Body of pancreas (tissue), 4 donors: Measurements from ENCODE around the gene SLC24A4. TPM values are rescaled to one million over a fixed set of nuclear protein-coding genes. Genes with fewer than 3 reads are reported as not detected.
A peak's percentile ranks its signal among the peaks of the same experiment; 100 is the strongest.

ENCODE experiments used
- ATAC-seq: fragments of 150-250 bp; one replicate; pipeline ENCODE4 v1.9.1; 2016
- DNase-seq, 4 donors: peaks; one replicate each; pipeline ENCODE4 v3.0.0-alpha.2; 2019
- H3K27ac ChIP-seq, 4 donors: fragments of 200-600 bp; sonication (generic); 1 replicate in 3 of 4; 2 replicates in 1 of 4; pipeline versions ENCODE4 v1.5.1 to v1.6.1; 2016 to 2019; ENCODE audit warnings: mild to moderate bottlenecking in 1 of 4, mixed read lengths in 1 of 4, moderate library complexity in 1 of 4
- H3K27me3 ChIP-seq, 2 donors: fragments of 200-600 bp; sonication (generic); one replicate each; pipeline ENCODE4 v1.6.0; 2016; ENCODE audit warnings: mild to moderate bottlenecking in 1 of 2
- H3K36me3 ChIP-seq, 2 donors: fragments of 200-600 bp; sonication (generic); replicated peaks in 1 of 2; 2 replicates each; pipeline ENCODE4 v1.5.1; 2016; ENCODE audit warnings: low read depth in 2 of 2; ENCODE audit not compliant: insufficient read depth in 1 of 2
- H3K4me1 ChIP-seq: fragments of 200-600 bp; sonication (generic); one replicate; pipeline ENCODE4 v1.6.0; 2016
- H3K4me3 ChIP-seq, 2 donors: fragments of 200-600 bp; sonication (generic); 1 replicate in 1 of 2; 2 replicates in 1 of 2; pipeline ENCODE4 v1.5.1; 2016 to 2019
- H3K9me3 ChIP-seq, 3 donors: fragments of 200-600 bp; sonication (generic); 1 replicate in 2 of 3; 2 replicates in 1 of 3; pipeline ENCODE4 v1.5.1; 2016
- POLR2A ChIP-seq, 3 donors: fragments of 450-650 bp; IDR thresholded peaks; one replicate each; pipeline ENCODE4 v1.6.1; 2016; ENCODE audit warnings: antibody characterized with exemption in 3 of 3, mild to moderate bottlenecking in 2 of 3
- WGBS, 2 donors: methylation state at CpG; one replicate each; pipeline ENCODE4 v1.1.5; 2017; 5-methylcytosine and 5-hydroxymethylcytosine counted together
- intact Hi-C: fragments of 100-400 bp; cut with DNase I; formaldehyde crosslinking; loops from one replicate; pipeline ENCODE4 v1.15.1; 2023
- total RNA-seq, 2 donors: library from RNA; depleted of rRNA; stranded (reverse); fragments of >200 nt; gene quantifications; one replicate each; pipeline ENCODE4 v1.1.0, GENCODE V29; 2016
- TF ChIP-seq, protein P1 (sequence below), 7 experiments: fragments of 450-650 bp in 4 of 7; fragments of 200-600 bp in 3 of 7; sonication (generic) in 3 of 7; IDR thresholded peaks; one replicate each; pipeline ENCODE4 v1.5.1; 2016 to 2019; ENCODE audit warnings: antibody characterized with exemption in 7 of 7

The SLC24A4 gene
- total RNA-seq, 2 donors from 2014 or later, result 0.26 TPM; not detected in 1

DNA sequence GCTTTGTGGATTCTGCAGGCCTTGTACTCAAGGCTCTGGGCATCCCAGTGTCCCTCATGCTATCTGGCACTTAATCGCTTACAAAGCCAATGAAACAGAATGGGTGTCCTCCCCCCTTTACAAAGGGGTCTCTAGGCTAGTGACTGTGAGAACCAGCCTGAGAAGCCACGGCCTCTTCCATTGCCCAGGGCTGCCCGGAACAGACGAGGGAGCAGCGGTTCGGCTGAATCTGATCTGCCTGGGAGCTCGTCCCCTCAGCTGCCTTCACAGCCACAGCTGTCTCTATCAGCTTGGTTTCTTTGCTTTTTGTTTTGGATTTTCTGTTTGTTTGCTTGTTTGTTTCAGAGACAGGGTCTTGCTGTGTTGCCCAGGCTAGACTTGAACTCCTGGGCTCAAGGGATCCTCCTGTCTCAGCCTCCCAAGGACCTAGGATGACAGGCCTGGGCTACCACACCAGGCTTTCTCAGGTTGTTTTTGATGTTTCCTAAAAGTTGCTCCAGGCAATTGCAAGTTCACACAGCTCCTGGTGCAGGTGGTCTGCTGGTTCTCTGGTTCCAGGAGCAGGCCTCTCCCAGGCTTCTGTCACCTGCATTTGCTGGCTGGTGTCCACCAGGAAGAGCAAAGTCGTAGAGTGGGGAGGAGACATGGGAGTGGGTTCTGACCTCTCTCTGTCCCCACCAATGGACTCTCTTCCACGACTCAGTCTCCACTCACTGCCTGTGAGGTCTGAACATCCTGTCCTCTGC is 179.7 kb downstream of the SLC24A4 start:
- intact Hi-C loops, result no loop called here
- TF ChIP-seq POLR2A (IDR thresholded peaks at IDR 0.05), result no peak
- TF ChIP-seq, protein P1, sequence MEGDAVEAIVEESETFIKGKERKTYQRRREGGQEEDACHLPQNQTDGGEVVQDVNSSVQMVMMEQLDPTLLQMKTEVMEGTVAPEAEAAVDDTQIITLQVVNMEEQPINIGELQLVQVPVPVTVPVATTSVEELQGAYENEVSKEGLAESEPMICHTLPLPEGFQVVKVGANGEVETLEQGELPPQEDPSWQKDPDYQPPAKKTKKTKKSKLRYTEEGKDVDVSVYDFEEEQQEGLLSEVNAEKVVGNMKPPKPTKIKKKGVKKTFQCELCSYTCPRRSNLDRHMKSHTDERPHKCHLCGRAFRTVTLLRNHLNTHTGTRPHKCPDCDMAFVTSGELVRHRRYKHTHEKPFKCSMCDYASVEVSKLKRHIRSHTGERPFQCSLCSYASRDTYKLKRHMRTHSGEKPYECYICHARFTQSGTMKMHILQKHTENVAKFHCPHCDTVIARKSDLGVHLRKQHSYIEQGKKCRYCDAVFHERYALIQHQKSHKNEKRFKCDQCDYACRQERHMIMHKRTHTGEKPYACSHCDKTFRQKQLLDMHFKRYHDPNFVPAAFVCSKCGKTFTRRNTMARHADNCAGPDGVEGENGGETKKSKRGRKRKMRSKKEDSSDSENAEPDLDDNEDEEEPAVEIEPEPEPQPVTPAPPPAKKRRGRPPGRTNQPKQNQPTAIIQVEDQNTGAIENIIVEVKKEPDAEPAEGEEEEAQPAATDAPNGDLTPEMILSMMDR (IDR thresholded peaks at IDR 0.05), result no peak

DNA sequence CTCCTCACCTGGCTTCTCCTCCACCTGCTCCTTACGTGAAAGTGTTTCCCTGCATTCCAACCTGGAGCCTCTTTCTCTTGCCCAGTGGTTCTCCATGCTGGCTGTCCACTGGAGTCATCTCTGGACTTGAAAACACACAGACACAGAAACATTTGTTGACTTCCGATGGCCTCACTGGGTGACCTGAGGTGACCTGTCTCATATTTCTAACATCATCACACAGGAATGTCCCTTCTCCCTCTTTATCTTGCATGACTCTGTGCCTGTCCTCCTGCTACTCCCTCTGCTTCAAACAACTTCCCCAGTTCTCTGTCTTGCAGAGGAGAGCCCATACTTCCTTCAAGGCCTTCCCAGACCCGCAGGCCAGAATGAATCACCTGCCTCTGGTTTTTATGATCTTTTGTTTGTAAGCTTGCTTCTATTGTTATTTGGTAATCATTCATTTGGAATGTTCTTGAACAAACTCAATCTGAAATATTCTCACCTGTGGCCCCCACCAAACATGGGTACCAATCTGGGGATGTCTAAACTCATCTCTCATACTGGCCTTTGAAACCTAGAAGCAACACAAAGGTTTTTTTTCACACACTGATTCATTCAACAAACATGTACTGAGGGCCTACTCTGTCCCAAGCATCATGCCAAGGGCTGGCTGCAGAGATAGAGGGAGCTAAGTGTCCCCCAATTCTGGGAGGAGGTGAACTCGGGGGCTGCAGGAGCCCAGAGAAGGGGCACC is 181.0 kb downstream of the SLC24A4 start:
- no peak overlapping the region for H3K27ac ChIP-seq

More for the DNA sequence above, 179.7 kb downstream of the SLC24A4 start:
- no peak for ATAC-seq
- 84 to 85% methylated on average over 9 of the region's 9 CpGs for WGBS, 2 donors
- Histone ChIP-seq H3K4me1 (no peaks in the 10 kb centered on the region), H3K4me3 (no peak overlapping the region), H3K27ac (no peak overlapping the region), H3K9me3 (no peaks in the 10 kb centered on the region), H3K27me3 (no peaks in the 10 kb centered on the region), H3K36me3 (no peaks in the 10 kb centered on the region)
- no peak for DNase-seq

DNA sequence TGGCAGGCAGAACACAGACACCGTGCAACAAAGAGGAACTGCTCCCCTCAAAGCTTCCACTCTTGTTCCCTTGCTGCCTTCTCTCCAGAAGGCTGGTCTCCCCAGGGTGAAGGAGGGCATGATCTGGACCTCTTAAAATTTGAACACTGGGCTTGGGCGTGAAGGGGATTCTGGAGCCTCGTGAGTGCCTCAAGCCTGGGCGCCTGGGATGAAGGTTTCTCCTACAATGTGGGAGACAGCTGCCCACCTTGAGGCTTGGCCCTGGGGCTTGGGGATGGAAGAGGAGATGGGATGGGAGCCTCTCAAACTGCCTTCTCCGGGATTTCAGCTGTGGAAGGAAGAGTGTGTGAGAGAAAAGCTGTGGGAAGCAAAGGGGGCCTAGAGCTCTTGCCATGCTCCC is 182.9 kb downstream of the SLC24A4 start:
- intact Hi-C loops, result no loop called here
- H3K9me3 ChIP-seq, result no peaks in the 10 kb centered on the region
- ATAC-seq, result no peak
- no peaks in the 10 kb centered on the region for H3K27me3 ChIP-seq
- no peak overlapping the region for H3K4me3 ChIP-seq
- 80 to 85% methylated on average over 4 to 5 of the region's 5 CpGs for WGBS, 2 donors
- no peak overlapping the region for H3K27ac ChIP-seq
- TF ChIP-seq, protein P1 (IDR thresholded peaks at IDR 0.05), result no peak
- TF ChIP-seq POLR2A (IDR thresholded peaks at IDR 0.05), result no peak
- H3K4me1 ChIP-seq, result no peaks in the 10 kb centered on the region
- no peak for DNase-seq
- H3K36me3 ChIP-seq, result no peaks in the 10 kb centered on the region

More for the DNA sequence above, 181.0 kb downstream of the SLC24A4 start:
- TF ChIP-seq, protein P1 (IDR thresholded peaks at IDR 0.05), result no peak
- no peak for TF ChIP-seq POLR2A (IDR thresholded peaks at IDR 0.05)
- 61 to 62% methylated on average over 4 of the region's 4 CpGs for WGBS, 2 donors
- no peak for DNase-seq
- intact Hi-C loops, result no loop called here
- no peaks in the 10 kb centered on the region for H3K27me3 ChIP-seq
- peak; percentile 18 for ATAC-seq
- H3K36me3 ChIP-seq, result no peaks in the 10 kb centered on the region
- H3K9me3 ChIP-seq, result no peaks in the 10 kb centered on the region
- H3K4me3 ChIP-seq, result no peak overlapping the region
- no peaks in the 10 kb centered on the region for H3K4me1 ChIP-seq

DNA sequence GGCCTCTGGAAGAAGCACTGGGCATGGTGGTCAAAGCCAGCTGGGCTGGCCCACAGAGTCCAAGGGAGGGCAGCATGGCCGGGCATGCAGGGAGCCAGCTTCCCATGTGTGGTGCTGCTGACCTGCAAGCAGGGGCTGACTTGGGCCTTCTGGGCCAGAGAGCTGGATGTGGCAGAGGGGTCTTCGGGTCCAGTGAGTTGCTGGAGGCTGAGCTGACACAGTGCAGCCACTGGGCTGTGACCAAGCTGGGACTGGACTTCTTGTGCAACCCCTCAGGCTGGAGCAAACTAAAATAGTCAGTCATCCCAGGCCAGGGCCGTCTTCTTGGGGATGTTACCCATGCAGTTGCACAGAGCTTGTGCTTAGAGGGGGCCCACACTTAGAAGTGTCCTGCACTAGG is 183.3 kb downstream of the SLC24A4 start:
- Histone ChIP-seq H3K36me3 (no peaks in the 10 kb centered on the region), H3K27me3 (no peaks in the 10 kb centered on the region), H3K4me1 (no peaks in the 10 kb centered on the region), H3K27ac (no peak overlapping the region), H3K4me3 (no peak overlapping the region), H3K9me3 (no peaks in the 10 kb centered on the region)
- TF ChIP-seq, protein P1 (IDR thresholded peaks at IDR 0.05), result no peak
- TF ChIP-seq POLR2A (IDR thresholded peaks at IDR 0.05), result no peak
- intact Hi-C loops, result no loop called here
- WGBS, 2 donors, result 72 to 83% methylated on average over 2 to 3 of the region's 3 CpGs
- DNase-seq (no peak), ATAC-seq (no peak)
